Neutrophil (primary cell): ENCODE measurements around the gene ST3GAL5.

Experiments
- H3K27ac ChIP-seq: fragments of 200-600 bp; sonication (generic); 2 replicates; pipeline ENCODE4 v1.5.1; 2016; ENCODE audit warnings: mild to moderate bottlenecking, moderate library complexity
- H3K27me3 ChIP-seq: fragments of 200-600 bp; sonication (generic); 2 replicates; pipeline ENCODE4 v1.6.0; 2016; ENCODE audit warnings: mild to moderate bottlenecking
- H3K36me3 ChIP-seq: fragments of 200-600 bp; sonication (generic); 2 replicates; pipeline ENCODE4 v1.5.1; 2017
- H3K4me1 ChIP-seq, 2 experiments: fragments of 200-600 bp in 1 of 2; sonication (generic) in 1 of 2; 1 replicate in 1 of 2; 2 replicates in 1 of 2; pipeline versions ENCODE4 v1.5.1 to v1.6.1; 2013 to 2016; ENCODE audit warnings: low read depth in 1 of 2, low read length in 1 of 2, mild to moderate bottlenecking in 1 of 2, moderate library complexity in 1 of 2; ENCODE audit not compliant: control insufficient read depth in 1 of 2, insufficient read depth in 1 of 2
- H3K4me3 ChIP-seq, 2 experiments: fragments of 200-600 bp in 1 of 2; sonication (generic) in 1 of 2; 1 replicate in 1 of 2; 2 replicates in 1 of 2; pipeline ENCODE4 v1.5.1; 2013 to 2016; ENCODE audit warnings: low read depth in 1 of 2, low read length in 1 of 2, mild to moderate bottlenecking in 1 of 2, moderate library complexity in 1 of 2
- H3K9me3 ChIP-seq: fragments of 200-600 bp; sonication (generic); 2 replicates; pipeline ENCODE4 v1.5.1; 2016
- CTCF ChIP-seq: fragments of 200-600 bp; sonication (generic); IDR thresholded peaks from 2 replicates; pipeline ENCODE4 v1.5.1; 2016; ENCODE audit warnings: antibody characterized with exemption

Gene ST3GAL5

GRCh38 chr2:85907671-85908157 lies 18.9 kb upstream of the ST3GAL5 start:
- Histone ChIP-seq H3K4me3 (no peak overlapping the region), H3K36me3 (no peaks in the 10 kb centered on the region), H3K27me3 (no peaks in the 10 kb centered on the region), H3K9me3 (no peaks in the 10 kb centered on the region), H3K4me1 (no peaks in the 10 kb centered on the region), H3K27ac (no peak overlapping the region)
- no peak for TF ChIP-seq CTCF

GRCh38 chr2:85906748-85907147 lies 18.0 kb upstream of the ST3GAL5 start:
- no peak for TF ChIP-seq CTCF
- no peak overlapping the region for H3K27ac ChIP-seq
- no peaks in the 10 kb centered on the region for H3K27me3 ChIP-seq
- no peaks in the 10 kb centered on the region for H3K9me3 ChIP-seq
- no peaks in the 10 kb centered on the region for H3K36me3 ChIP-seq
- no peak overlapping the region for H3K4me3 ChIP-seq
- H3K4me1 ChIP-seq: no peaks in the 10 kb centered on the region

GRCh38 chr2:85905891-85906290 lies 17.1 kb upstream of the ST3GAL5 start:
- Histone ChIP-seq H3K27me3 (no peaks in the 10 kb centered on the region), H3K36me3 (no peaks in the 10 kb centered on the region), H3K4me3 (no peak overlapping the region), H3K27ac (no peak overlapping the region), H3K9me3 (no peaks in the 10 kb centered on the region), H3K4me1 (no peaks in the 10 kb centered on the region)
- TF ChIP-seq CTCF: no peak

- no peak for TF ChIP-seq CTCF
Measured at GRCh38 chr2:85905187-85905666, 16.4 kb upstream of the ST3GAL5 start.

GRCh38 chr2:85903849-85904248 lies 15.1 kb upstream of the ST3GAL5 start:
- no peaks in the 10 kb centered on the region for H3K9me3 ChIP-seq
- H3K4me3 ChIP-seq: no peak overlapping the region
- H3K36me3 ChIP-seq: no peaks in the 10 kb centered on the region
- no peak overlapping the region for H3K27ac ChIP-seq
- no peaks in the 10 kb centered on the region for H3K4me1 ChIP-seq
- H3K27me3 ChIP-seq: no peaks in the 10 kb centered on the region
- no peak for TF ChIP-seq CTCF

More at GRCh38 chr2:85905187-85905666, 16.4 kb upstream of the ST3GAL5 start:
- Histone ChIP-seq H3K9me3 (no peaks in the 10 kb centered on the region), H3K36me3 (no peaks in the 10 kb centered on the region), H3K27me3 (no peaks in the 10 kb centered on the region), H3K4me1 (no peaks in the 10 kb centered on the region), H3K27ac (no peak overlapping the region), H3K4me3 (no peak overlapping the region)

- no peaks in the 10 kb centered on the region for H3K9me3 ChIP-seq
- H3K27me3 ChIP-seq: no peaks in the 10 kb centered on the region
- H3K4me3 ChIP-seq: no peak overlapping the region
- H3K27ac ChIP-seq: no peak overlapping the region
- no peak for TF ChIP-seq CTCF
- H3K36me3 ChIP-seq: no peaks in the 10 kb centered on the region
- no peaks in the 10 kb centered on the region for H3K4me1 ChIP-seq
Measured at GRCh38 chr2:85902496-85902895, 13.7 kb upstream of the ST3GAL5 start.
